T-helper 2 cell treated with Interferon-gamma antibody and Interleukin-4, amounts not matched to agents 100 ng/mL and 5 ng/mL, for 36 hours (primary cell): ENCODE measurements around the gene ASPSCR1. TPM values are rescaled to one million over a fixed set of nuclear protein-coding genes. Genes with fewer than 3 reads are reported as not detected.

Source experiments
- intact Hi-C: fragments of 100-400 bp; cut with micrococcal nuclease; formaldehyde crosslinking; loops from one replicate; pipeline ENCODE4 v1.15.1; 2023
- total RNA-seq: library from RNA; stranded (reverse); gene quantifications from 2 replicates; pipeline ENCODE4 v1.2.3, GENCODE V29; 2022

Gene ASPSCR1, protein sequence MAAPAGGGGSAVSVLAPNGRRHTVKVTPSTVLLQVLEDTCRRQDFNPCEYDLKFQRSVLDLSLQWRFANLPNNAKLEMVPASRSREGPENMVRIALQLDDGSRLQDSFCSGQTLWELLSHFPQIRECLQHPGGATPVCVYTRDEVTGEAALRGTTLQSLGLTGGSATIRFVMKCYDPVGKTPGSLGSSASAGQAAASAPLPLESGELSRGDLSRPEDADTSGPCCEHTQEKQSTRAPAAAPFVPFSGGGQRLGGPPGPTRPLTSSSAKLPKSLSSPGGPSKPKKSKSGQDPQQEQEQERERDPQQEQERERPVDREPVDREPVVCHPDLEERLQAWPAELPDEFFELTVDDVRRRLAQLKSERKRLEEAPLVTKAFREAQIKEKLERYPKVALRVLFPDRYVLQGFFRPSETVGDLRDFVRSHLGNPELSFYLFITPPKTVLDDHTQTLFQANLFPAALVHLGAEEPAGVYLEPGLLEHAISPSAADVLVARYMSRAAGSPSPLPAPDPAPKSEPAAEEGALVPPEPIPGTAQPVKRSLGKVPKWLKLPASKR
- 34.4 and 35.5 TPM in 2 replicates for total RNA-seq

GRCh38 chr17:81977211-81977808, at the start of gene ASPSCR1:
TSS of gene ASPSCR1 (plus strand) at chr17:81977629. CDS start at chr17:81977647, 18 bp downstream.
- intact Hi-C loops = loop anchor here (1.0 kb wide), 2 partner anchors 9 to 46 kb away; partner anchors contain the start of gene LRRC45

- intact Hi-C loops = loop anchor here (1.0 to 10.0 kb wide), 5 partner anchors 9 to 167 kb away; partner anchors contain the start of genes ALYREF, ANAPC11, CENPX and FASN
Observed at GRCh38 chr17:81927653-81928543, 49.5 kb upstream of the ASPSCR1 start, which contains the start of gene MAFG. TSS of gene MAFG (minus strand) at chr17:81927735. CDS start at chr17:81923185, 4,550 bp downstream.

DNA sequence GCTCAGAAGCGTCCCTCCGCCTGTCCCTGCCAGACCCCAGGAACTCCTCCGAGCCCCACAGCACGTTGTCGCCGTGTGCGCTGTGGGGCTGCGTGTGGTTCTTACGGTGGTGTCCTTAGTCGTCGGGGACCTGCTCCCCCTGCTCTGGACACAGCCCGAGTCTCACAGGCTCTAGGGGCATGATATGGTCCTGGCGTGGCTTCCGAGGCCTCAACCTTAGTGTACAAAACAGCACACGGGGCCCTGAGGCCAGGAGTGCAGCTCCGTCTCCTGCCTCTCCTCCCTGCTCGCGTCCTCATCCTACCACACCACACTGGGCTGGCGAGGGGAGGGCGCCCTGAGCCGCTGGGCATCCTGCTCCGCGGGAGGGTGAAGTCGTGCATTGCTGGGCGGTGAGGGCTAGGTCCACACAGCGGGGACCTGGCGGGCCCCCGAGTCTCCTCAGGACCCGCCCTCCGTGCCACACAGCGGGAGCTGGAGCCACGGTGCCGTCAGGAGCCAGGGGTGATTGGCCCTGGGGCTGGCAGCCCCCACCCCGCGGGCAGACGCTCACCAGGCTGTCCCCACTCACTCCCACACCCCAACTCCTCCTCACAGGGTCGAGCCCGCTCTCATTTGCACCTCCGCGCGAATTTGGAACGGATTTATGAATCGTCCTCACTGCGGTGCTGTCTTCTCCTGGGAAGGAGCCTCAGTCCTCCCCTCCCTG, 48.7 kb upstream of the ASPSCR1 start:
- intact Hi-C loops = loop anchor here (1.0 to 10.0 kb wide), 3 partner anchors 9 to 166 kb away; partner anchors contain the start of genes CENPX, FASN, LRRC45 and PYCR1

GRCh38 chr17:81929253-81930141, 47.9 kb upstream of the ASPSCR1 start:
- intact Hi-C loops = loop anchor here (5.0 to 10.0 kb wide), 2 partner anchors 93 to 165 kb away; partner anchors contain the start of genes CENPX, FASN and LRRC45

DNA sequence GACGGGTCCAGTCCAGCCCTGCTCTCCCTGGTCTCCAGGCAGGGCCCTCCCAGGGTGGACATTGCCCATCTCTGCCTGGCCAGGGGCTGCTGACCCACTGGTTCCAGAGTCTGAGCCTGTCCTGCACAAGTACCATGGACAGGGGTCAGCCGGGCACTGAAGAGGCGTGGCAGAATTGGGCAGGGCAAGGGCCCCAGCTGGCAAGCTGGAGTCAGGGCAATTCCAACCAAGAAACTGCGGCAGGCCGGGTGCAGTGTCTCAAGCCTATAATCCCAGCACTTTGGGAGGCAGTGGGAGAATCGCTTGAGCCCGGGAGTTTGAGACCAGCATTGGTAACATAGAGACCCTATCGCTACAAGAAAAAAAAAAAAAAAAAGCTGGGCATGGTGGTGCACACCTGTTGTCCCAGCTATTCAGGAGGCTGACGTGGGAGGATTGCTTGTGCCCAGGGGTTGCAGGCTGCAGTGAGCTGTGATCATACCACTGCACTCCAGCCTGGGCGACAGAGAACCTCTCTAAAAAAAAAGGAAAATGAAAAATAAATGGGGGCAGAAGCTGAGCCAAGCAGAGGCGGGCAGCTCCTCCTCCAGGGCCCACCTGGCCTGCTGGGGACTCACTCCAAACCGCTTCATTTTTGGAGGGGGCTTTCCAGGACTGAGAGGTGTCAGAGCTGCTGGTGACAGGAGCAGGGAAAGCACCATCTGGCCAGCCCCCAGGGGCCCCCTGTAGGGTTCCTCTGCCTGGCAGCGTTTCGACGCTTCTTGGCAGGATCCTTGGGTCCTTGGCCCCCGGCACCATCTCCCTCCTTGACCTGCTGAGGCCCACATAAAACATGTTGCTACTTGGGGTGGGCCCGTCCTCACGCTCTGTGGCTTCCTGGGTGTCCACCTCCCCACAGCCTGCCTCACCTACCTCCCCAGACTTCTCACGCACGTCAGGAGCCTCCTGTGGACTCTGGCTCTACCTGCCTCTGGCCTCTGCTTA, 47.0 kb upstream of the ASPSCR1 start:
- intact Hi-C loops = no loop called here

GRCh38 chr17:81931189-81931556, 46.3 kb upstream of the ASPSCR1 start:
- intact Hi-C loops = no loop called here

DNA sequence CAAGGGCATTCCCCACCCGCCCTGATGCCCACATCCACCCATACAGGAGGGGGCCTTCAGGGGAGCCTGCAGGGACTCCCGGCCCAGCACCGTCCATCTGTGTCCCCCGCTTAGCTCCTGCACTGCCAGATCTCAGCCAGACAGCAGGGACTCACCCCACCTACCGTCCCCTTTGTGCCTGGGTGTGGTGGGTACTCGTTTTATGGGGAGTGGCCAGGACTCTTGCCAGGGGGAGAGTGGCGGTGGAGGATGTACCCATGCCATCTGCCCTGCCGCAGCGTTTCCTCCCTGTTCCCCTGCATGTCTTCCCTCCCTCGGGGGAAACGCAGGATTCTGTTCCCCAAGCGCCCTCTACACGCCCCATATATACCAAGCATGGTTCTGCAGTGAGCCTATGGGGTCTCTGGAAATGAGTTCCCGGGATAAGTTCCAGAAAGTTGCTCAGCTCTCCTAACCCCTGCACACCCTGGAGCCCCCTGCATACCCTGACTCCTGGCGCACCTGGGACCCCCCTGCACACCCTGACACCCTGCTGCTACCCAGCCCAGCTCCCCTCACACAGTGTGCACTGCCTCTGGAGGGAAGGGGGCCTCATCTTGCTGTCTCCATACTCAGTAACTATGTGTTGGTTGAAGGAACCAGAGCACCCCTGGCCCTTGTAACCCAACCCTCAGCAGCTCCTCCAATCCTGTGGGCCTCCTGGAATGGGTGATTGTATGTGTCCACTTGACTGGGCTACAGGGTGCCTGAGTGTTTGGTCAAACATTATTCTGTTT, 45.7 kb upstream of the ASPSCR1 start:
- intact Hi-C loops = no loop called here

GRCh38 chr17:81932333-81932983, 45.0 kb upstream of the ASPSCR1 start:
- intact Hi-C loops = no loop called here

- intact Hi-C loops = no loop called here
Observed at GRCh38 chr17:81933178-81933699, 44.2 kb upstream of the ASPSCR1 start.

DNA sequence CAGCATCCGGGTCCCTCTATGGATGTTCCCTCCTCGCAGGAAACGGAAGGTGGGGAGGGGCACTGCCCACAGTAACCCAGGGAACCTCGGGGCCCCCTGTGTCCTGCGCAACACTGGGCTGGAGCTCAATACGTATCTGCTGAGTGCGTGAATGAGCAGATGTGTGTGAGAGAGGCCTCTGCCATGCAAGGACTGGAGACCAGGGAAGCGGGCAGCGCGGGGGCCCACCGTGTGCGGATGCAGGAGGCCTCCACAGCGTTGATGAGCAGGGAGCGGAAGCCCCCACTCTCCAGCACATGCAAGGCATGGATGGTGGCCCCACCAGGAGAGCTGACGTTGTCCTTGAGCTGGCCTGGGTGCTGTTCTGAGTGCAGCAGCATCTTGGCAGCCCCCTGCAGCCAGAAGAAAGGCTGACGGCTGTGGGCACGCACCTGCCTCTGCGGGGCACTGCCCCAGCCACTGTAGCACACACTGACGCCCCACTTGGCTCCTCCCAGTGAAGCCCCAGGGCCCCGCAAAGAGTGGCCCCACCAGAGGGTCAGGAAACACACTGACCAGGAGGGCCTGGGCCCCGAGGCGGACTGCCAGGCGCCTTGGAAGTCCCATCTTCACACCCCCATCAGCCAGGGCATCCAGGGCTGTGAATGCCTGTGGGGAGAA, 43.2 kb upstream of the ASPSCR1 start:
- intact Hi-C loops = no loop called here

DNA sequence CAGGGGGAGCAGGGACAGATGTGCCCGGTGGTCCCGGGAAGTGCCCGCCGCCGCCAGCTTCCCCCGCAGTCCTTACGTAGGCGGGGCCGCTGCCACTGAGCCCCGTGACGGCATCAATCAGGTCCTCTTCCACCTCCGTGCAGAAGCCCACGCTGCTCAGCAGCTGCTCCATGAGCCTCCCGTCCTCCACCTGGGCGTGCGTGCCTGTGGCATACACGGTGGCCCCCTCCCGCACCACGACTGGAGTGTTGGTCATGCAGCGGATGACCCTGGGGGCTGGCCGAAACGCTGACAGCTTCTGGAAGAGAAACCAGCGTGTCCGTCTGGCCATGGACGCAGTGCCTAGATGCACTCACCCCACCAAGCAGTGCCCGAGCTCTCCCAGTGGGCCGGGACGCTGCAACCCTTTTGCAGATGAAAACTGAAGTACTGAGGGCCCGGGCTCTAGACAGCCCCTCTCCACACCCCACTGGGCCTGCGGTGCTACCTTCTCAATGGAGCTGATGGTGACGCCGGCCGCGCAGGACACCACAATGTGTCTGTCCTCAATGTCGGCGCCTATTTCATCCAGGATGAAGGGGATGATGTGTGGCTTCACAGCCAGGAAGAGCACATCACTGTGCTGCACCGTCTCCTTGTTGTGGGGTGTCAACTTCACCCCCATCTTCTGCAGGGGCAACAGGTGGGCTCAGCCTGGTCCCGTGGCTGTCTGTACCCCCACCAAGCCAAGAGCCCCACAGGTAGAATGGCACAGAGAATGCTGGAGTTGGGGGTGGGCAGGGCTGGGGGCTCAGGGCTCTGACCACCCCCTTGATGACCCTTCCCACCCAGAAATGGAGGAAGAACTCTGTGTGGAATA, 42.4 kb upstream of the ASPSCR1 start:
- intact Hi-C loops = no loop called here

DNA sequence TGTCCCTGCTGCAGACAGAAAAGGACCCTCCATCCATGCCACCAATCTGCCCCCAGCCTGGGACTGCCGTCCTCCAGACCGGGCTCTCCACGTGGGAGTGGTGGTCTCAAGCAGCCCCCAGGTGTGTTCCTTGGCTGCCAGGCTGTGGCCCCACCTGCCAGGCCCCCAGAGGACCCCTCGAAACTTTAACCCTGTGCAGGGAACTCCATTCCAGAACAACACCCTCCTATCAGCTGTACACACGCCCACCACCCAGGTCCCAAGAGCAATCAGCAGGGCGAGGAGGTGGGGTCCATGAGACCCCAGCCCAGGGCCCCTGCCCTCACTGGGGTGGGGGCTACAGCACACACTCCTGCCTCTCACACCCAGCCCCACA, 41.7 kb upstream of the ASPSCR1 start:
- intact Hi-C loops = no loop called here

GRCh38 chr17:81939218-81939617, 38.2 kb upstream of the ASPSCR1 start:
- intact Hi-C loops = no loop called here

- intact Hi-C loops = no loop called here
Observed at GRCh38 chr17:81939881-81940385, 37.5 kb upstream of the ASPSCR1 start.
